Activated CD8-positive, alpha-beta T cell treated with anti-CD3 and anti-CD28 coated beads, Interleukin-2, amount 10 ng/mL, durations not matched to agents 7 days and 5 days (primary cell): Measurements from ENCODE around the gene ANKS1B. TPM values are rescaled to one million over a fixed set of nuclear protein-coding genes. Genes with fewer than 3 reads are reported as not detected.

Experiments
- ATAC-seq: fragments of 150-1000 bp; cut with Tn5 transposase; one replicate; pipeline ENCODE4 v1.10.0; 2021; ENCODE audit warnings: moderate library complexity
- CTCF ChIA-PET: fragments of 350-600 bp; sonication (Branson Sonifier 250); formaldehyde crosslinking; loops from one replicate; lab custom pipeline; 2021; ENCODE audit warnings: antibody characterized with exemption; lab: Charles Lee
- POLR2A ChIA-PET: fragments of 350-600 bp; sonication (Branson Sonifier 250); formaldehyde crosslinking; loops from one replicate; lab custom pipeline; 2021; ENCODE audit warnings: antibody characterized with exemption; lab: Charles Lee
- DNase-seq: peaks from one replicate; pipeline ENCODE4 v3.0.0-alpha.2; 2020
- H3K27ac Mint-ChIP-seq: one replicate; pipeline ENCODE4 v1.8.0; 2021; ENCODE audit warnings: mild to moderate bottlenecking, mixed read lengths
- H3K27me3 Mint-ChIP-seq: one replicate; pipeline ENCODE4 v1.8.0; 2021; ENCODE audit warnings: low read depth, mixed read lengths
- H3K36me3 Mint-ChIP-seq: one replicate; pipeline ENCODE4 v1.8.0; 2021; ENCODE audit warnings: low read depth, mixed read lengths
- H3K4me1 Mint-ChIP-seq: one replicate; pipeline ENCODE4 v1.8.0; 2021; ENCODE audit warnings: low read depth, mixed read lengths
- H3K4me3 Mint-ChIP-seq: one replicate; pipeline ENCODE4 v1.8.0; 2021; ENCODE audit warnings: mild to moderate bottlenecking, mixed read lengths
- H3K9me3 Mint-ChIP-seq: one replicate; pipeline ENCODE4 v1.8.0; 2022; ENCODE audit warnings: mixed read lengths; ENCODE audit not compliant: insufficient read depth
- total RNA-seq, 2 experiments: library from RNA; stranded (reverse); gene quantifications; one replicate each; pipeline ENCODE4 v1.2.3, GENCODE V29; 2021

Gene ANKS1B
- total RNA-seq, 2 experiments from 2014 or later = not detected

DNA sequence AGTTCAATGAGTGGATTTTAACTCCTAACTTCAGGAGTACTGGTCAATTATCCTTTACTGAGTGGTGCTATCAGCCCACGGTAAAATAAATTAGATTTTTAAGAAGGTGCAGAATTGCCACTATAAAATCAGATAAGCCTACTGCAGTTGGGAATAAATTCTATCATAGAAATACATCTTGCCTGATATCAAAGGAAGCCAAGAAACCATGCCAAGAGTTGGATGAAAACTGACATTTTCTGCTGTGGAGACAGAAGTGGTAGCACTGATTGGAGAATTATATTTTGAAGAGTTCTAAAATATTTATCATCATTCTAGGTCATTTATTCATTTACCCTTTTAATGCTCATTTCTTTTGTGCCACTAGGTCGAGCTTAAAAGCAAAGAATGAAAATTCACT, 874.5 kb downstream of the ANKS1B start:
- POLR2A ChIA-PET = no interaction called here
- Mint-ChIP-seq H3K27ac (no peak overlapping the region), H3K4me1 (no peaks in the 10 kb centered on the region), H3K27me3 (no peaks in the 10 kb centered on the region), H3K4me3 (no peak overlapping the region), H3K9me3 (no peaks in the 10 kb centered on the region), H3K36me3 (no peaks in the 10 kb centered on the region)
- DNase-seq = no peak
- CTCF ChIA-PET = no interaction called here
- no peak for ATAC-seq

DNA sequence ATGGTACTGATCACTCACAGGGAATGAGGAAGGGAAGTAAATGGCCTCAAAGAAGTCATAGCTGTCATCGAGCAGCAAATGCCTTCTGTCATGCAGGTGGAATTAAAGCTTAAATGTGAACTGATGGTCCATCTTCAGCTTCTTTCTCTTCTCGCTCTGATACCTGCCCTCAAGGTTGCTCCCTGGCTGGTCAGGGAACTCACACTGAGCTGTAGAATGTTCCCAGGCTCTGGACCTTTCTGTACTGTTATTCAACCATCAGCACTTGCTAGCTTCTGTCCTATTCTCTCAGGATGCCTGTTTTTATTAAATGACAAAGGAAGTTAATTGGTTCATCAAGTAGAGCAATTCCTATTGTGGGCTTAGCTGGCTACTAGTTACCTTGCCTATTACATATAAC, 875.8 kb downstream of the ANKS1B start:
- no peaks in the 10 kb centered on the region for H3K4me1 Mint-ChIP-seq
- no peak overlapping the region for H3K27ac Mint-ChIP-seq
- DNase-seq = no peak
- no peak overlapping the region for H3K4me3 Mint-ChIP-seq
- no peaks in the 10 kb centered on the region for H3K27me3 Mint-ChIP-seq
- ATAC-seq = no peak
- ChIA-PET POLR2A (no interaction called here), CTCF (no interaction called here)
- H3K9me3 Mint-ChIP-seq = no peaks in the 10 kb centered on the region
- no peaks in the 10 kb centered on the region for H3K36me3 Mint-ChIP-seq

DNA sequence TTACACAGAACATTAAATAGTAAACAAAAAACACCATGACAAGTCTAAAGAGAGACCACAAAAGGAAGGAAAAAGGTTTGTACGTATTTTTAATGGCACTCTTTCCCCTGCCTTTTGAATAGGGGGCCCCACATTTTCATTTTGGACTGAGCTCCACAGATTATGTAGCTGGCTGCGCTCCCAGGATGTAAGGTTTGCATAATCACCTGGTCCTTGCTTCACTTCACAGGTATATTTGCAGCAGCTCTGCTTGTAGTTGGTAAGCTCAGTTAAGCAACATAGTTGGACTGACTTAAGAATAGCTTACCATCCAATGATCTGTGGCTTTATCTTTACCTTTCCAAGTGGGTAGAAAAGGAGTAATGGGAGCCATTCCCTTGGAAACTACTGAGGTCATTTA, 885.0 kb downstream of the ANKS1B start:
- H3K4me3 Mint-ChIP-seq = no peak overlapping the region
- H3K9me3 Mint-ChIP-seq = no peaks in the 10 kb centered on the region
- no peaks in the 10 kb centered on the region for H3K36me3 Mint-ChIP-seq
- H3K27ac Mint-ChIP-seq = no peak overlapping the region
- DNase-seq (no peak), ATAC-seq (no peak)
- H3K27me3 Mint-ChIP-seq = no peaks in the 10 kb centered on the region
- no peaks in the 10 kb centered on the region for H3K4me1 Mint-ChIP-seq
- POLR2A ChIA-PET = no interaction called here
- CTCF ChIA-PET = no interaction called here

DNA sequence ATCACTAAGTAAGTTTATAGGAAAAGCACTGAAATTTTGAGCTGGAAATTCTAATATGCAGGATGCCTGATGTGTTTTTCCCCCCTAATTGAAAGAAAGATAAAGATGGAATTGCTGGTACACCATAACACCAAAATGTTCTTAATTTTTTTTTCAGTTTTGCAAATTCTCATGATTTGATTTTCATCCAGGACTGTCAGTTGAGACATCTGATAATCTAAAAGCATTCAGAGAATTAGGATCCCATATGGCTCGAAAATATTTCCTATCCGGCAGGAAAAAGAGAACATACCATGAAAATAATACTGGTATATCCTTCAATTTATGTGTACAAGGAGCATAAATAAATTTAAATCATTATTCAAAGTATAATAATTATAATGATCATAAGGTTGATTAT, 887.6 kb downstream of the ANKS1B start:
- CTCF ChIA-PET = no interaction called here
- Mint-ChIP-seq H3K27ac (no peak overlapping the region), H3K9me3 (no peaks in the 10 kb centered on the region), H3K4me3 (no peak overlapping the region), H3K4me1 (no peaks in the 10 kb centered on the region), H3K36me3 (no peaks in the 10 kb centered on the region), H3K27me3 (no peaks in the 10 kb centered on the region)
- ATAC-seq = no peak
- no peak for DNase-seq
- POLR2A ChIA-PET = no interaction called here

DNA sequence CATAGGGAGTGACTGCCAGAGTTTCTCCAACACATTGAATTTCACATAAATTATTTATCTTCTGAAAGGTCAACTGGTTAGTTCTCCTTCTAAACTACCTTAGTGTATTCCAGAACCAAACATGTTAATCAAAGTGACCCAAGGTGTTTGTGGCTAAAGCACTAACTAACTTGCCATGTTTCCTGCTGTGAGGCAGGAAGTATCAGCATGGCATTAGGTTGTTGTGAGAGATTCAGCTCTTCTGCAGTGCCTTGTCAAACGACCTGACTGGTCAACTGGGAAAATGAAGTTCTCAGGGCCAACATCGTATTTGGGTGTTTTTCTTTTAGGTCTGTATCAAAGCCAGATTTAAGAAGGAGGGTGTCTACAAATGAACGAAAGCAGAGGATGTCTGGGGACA, 891.6 kb downstream of the ANKS1B start:
- Mint-ChIP-seq H3K4me3 (no peak overlapping the region), H3K4me1 (no peaks in the 10 kb centered on the region), H3K36me3 (no peaks in the 10 kb centered on the region), H3K9me3 (no peaks in the 10 kb centered on the region), H3K27me3 (no peaks in the 10 kb centered on the region), H3K27ac (no peak overlapping the region)
- ChIA-PET CTCF (no interaction called here), POLR2A (no interaction called here)
- DNase-seq (no peak), ATAC-seq (no peak)

DNA sequence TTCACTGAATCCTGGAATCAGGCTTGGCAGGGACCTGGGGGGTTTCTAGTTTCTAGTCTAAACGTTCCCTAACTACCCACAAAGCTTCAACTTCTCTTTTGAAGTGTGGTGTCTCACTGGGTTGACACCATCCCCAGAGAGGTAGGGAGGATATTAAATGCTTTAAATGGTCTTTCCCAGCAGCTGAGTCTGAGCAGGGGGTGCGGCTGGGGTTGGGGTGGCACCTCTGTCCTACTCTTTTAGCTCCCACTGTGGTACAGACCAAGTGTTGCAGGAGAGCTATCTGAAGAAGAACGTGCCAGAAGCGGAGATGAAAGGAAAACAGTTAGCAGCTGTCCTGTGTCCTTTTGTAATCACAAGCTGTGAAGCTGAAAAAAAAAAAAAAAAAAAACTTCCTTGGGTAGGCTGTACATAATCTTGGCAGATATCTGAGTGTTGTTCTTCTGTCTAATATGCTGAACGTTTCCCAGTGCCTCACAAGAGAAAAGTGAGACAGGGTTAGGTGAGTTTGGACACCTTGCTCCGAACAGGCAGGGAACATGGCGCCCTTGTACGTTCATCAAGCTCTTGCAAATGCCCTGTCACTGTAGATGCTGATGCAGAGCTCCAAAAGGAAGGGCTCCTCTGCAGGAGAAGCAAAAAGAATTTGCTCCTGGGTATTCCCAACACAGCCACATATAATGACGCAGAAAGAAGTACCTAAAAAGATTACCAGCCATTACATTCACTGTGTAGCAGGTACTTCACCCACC, 892.5 kb downstream of the ANKS1B start:
- CTCF ChIA-PET = interaction anchor here (1.2 kb wide), 1 partner anchor 32 kb away, joined by 3 read pairs; no protein-coding TSS in a partner anchor
- POLR2A ChIA-PET = no interaction called here
- H3K36me3 Mint-ChIP-seq = no peaks in the 10 kb centered on the region
- H3K27ac Mint-ChIP-seq = no peak overlapping the region
- no peaks in the 10 kb centered on the region for H3K27me3 Mint-ChIP-seq
- H3K4me3 Mint-ChIP-seq = no peak overlapping the region
- H3K9me3 Mint-ChIP-seq = no peaks in the 10 kb centered on the region
- no peak for DNase-seq
- H3K4me1 Mint-ChIP-seq = no peaks in the 10 kb centered on the region
- no peak for ATAC-seq

DNA sequence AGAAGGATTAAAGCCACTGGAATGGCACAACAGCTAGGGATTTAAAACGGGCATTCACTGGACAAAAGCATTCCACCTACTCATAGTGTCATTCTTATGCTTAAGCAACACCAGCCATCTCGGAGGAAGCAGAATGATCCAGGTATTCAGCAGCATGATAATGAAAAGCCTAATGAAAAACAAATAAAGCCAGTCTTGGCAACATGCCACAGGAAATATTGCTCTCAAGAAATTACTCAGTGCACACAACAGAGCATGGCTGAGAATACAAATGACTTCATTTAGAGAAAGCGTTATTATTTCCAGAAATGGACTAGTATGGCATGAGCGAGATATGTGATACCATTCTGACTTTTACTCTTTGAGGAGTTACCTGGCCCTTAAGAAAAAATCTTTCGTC, 897.5 kb downstream of the ANKS1B start:
- Mint-ChIP-seq H3K27me3 (no peaks in the 10 kb centered on the region), H3K4me1 (no peaks in the 10 kb centered on the region), H3K27ac (no peak overlapping the region), H3K4me3 (no peak overlapping the region), H3K9me3 (no peaks in the 10 kb centered on the region), H3K36me3 (no peaks in the 10 kb centered on the region)
- CTCF ChIA-PET = no interaction called here
- POLR2A ChIA-PET = no interaction called here
- DNase-seq (no peak), ATAC-seq (no peak)

DNA sequence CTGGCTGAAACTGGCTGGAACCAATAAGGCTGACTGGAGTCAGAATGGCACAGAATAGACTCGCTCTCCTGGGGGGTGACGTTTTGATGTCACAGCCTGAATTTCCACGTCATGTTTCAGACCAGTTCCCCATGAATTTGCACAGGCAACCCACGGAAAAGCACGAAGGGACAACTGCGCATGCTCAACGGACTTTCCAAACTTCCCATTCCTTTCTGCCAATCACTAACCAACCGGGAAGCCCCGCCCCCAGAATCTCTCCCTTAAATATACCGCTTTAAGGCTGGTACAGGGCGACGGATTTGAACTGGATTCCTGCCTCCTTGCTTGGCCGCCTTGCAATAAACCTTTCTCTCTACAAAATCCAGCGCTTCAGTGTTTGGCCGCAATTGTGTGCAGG, 904.9 kb downstream of the ANKS1B start:
- ATAC-seq (no peak), DNase-seq (no peak)
- CTCF ChIA-PET = no interaction called here
- no peaks in the 10 kb centered on the region for H3K9me3 Mint-ChIP-seq
- H3K27ac Mint-ChIP-seq = no peak overlapping the region
- H3K27me3 Mint-ChIP-seq = no peaks in the 10 kb centered on the region
- H3K36me3 Mint-ChIP-seq = no peaks in the 10 kb centered on the region
- no peaks in the 10 kb centered on the region for H3K4me1 Mint-ChIP-seq
- H3K4me3 Mint-ChIP-seq = no peak overlapping the region
- POLR2A ChIA-PET = no interaction called here

DNA sequence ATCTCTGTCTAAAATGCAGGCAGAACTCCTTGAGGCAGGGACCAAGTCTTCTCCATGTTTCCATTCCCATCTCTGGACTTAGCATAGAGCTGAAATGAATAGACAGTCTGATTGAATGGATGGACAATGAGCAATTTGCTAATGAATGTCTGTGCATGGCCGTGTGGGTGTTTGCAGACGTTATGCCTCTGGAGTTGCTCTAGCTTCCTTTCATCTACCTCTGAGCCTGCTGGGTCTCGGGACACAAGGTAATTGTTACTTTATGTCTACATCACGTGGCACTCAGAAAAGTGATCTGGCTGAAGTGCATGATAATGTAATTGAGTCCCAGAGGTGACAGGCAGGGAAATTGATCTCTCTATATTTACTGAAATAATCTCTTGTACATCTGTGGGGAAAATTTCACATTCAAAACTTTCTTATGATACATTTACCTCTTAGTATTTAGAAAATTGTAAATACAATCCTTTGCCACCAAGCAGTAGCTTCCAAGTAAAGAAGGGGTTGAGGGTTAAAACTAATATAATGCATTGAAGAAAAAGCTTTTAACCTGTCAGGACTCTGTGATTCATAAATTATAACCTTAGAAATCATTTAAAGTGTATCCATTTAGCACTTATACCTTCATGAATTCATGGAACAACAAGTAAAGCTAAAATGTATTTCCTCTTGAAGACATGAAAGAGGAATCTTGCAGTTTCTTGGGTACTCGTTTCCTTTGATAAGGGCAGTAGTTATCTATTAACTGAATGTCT, 915.6 kb downstream of the ANKS1B start:
- ATAC-seq (no peak), DNase-seq (no peak)
- Mint-ChIP-seq H3K9me3 (no peaks in the 10 kb centered on the region), H3K36me3 (no peaks in the 10 kb centered on the region), H3K4me3 (no peak overlapping the region), H3K4me1 (no peaks in the 10 kb centered on the region), H3K27ac (no peak overlapping the region), H3K27me3 (no peaks in the 10 kb centered on the region)
- ChIA-PET CTCF (no interaction called here), POLR2A (no interaction called here)

DNA sequence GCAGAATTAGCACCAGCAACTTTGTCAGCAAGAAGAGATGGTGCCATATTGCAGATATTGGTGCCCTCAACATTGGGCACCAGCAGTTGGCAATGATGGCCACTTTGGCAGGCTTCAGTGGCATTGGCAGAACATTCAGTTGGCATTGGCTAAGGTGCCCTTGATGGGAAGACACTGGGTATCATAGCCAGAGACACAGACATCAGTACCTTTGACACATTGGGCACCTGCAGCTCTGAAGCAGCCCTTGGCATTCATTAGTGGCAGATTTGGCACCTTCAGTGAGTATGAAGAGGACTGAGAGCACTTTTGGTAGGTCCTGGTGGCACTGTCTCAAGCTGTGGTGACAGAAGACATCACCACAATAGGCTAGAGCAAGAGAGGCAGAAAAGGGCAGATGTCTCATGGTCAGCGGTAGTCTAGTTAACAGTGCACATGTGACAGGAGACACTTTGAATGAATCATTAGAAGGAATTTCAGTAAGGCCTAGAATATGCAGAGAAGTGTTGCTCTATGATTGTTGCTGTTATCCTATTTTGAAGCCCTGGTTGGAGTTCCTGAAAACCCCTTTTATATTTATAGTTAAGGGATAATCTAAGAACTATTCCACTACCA, 917.5 kb downstream of the ANKS1B start:
- CTCF ChIA-PET = no interaction called here
- Mint-ChIP-seq H3K4me3 (no peak overlapping the region), H3K4me1 (no peaks in the 10 kb centered on the region), H3K27ac (no peak overlapping the region), H3K27me3 (no peaks in the 10 kb centered on the region), H3K36me3 (no peaks in the 10 kb centered on the region), H3K9me3 (no peaks in the 10 kb centered on the region)
- POLR2A ChIA-PET = no interaction called here
- DNase-seq = no peak
- no peak for ATAC-seq

DNA sequence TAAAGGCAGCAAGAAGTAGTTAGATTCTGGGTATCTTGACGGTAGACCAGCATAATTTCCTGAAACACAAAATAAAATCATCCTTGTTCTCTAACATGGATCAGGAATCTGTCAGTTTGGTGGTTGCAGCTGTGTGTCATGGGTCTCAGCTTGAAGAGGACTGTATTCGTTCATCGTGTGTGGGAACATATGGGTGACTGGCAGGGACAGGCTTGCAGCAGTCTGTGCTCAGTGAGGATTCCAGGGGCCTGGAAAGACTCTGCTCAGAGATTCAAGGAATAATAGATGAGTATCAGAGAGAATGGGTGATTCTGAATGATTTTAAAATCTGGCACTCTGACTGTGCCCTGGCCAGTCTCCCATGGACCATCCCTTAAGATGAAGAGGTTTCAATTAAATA, 918.0 kb downstream of the ANKS1B start:
- Mint-ChIP-seq H3K27ac (no peak overlapping the region), H3K36me3 (no peaks in the 10 kb centered on the region), H3K27me3 (no peaks in the 10 kb centered on the region), H3K9me3 (no peaks in the 10 kb centered on the region), H3K4me3 (no peak overlapping the region), H3K4me1 (no peaks in the 10 kb centered on the region)
- DNase-seq = no peak
- CTCF ChIA-PET = no interaction called here
- POLR2A ChIA-PET = no interaction called here
- ATAC-seq = no peak

DNA sequence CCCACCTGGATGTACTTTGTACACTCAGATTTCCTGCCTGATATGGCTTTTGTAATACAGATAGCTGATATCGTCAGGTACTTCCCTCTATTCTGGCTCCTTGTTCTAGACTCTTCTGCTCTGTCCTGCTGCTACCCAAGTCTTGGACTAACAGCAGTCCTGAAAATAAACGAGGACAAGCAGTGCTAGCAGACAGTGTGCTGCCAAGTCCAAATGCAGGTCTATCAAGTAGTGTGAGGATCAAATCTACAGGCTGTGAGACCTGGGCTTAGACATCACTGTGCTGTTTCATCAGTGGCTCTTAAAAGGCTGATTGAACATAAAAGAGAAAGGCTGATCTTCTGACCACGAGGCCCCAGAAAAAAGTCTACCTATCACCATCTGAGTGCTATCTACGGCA, 921.6 kb downstream of the ANKS1B start:
- POLR2A ChIA-PET = no interaction called here
- no peaks in the 10 kb centered on the region for H3K4me1 Mint-ChIP-seq
- no peak overlapping the region for H3K4me3 Mint-ChIP-seq
- ATAC-seq = no peak
- CTCF ChIA-PET = no interaction called here
- H3K36me3 Mint-ChIP-seq = no peaks in the 10 kb centered on the region
- no peak for DNase-seq
- H3K27ac Mint-ChIP-seq = no peak overlapping the region
- H3K9me3 Mint-ChIP-seq = no peaks in the 10 kb centered on the region
- H3K27me3 Mint-ChIP-seq = no peaks in the 10 kb centered on the region
